ENCODE measurements around the gene LCMT1. TPM values are rescaled to one million over a fixed set of nuclear protein-coding genes. Genes with fewer than 3 reads are reported as not detected.

LCMT1 gene
- total RNA-seq, 6 experiments from 2014 or later = 31.7 to 44.1 (median 41.5) TPM

GRCh38 chr16:25187491-25187795, 75.9 kb downstream of the LCMT1 start:
- Mint-ChIP-seq H3K4me1 (ENCODE audit: low read depth) (peaks cover 35% of the 10 kb centered on the region), H3K36me3 (ENCODE audit: low read depth) (no peaks in the 10 kb centered on the region), H3K27ac (peak overlapping the region; percentile 1; the same call in 1 of the 2 replicates), H3K27me3 (ENCODE audit: insufficient read depth) (peaks cover 6% of the 10 kb centered on the region; the same call in 1 of the 2 replicates), H3K4me3 (no peak overlapping the region), H3K9me3 (no peaks in the 10 kb centered on the region)
- TF ChIP-seq CTCF (IDR thresholded peaks at IDR 0.05) = no peak
- no peak for DNase-seq

GRCh38 chr16:25189305-25189704, 77.8 kb downstream of the LCMT1 start:
- Mint-ChIP-seq H3K36me3 (ENCODE audit: low read depth) (no peaks in the 10 kb centered on the region), H3K27me3 (ENCODE audit: insufficient read depth) (peaks cover 6% of the 10 kb centered on the region; the same call in 1 of the 2 replicates), H3K4me1 (ENCODE audit: low read depth) (peaks cover 35% of the 10 kb centered on the region), H3K4me3 (no peak overlapping the region), H3K27ac (no peak overlapping the region), H3K9me3 (no peaks in the 10 kb centered on the region)
- DNase-seq = no peak
- TF ChIP-seq CTCF (IDR thresholded peaks at IDR 0.05) = no peak

GRCh38 chr16:25192096-25192495, 80.6 kb downstream of the LCMT1 start:
- Mint-ChIP-seq H3K27ac (no peak overlapping the region), H3K36me3 (ENCODE audit: low read depth) (no peaks in the 10 kb centered on the region), H3K9me3 (no peaks in the 10 kb centered on the region), H3K27me3 (ENCODE audit: insufficient read depth) (peaks cover 2% of the 10 kb centered on the region; the same call in 1 of the 2 replicates), H3K4me3 (no peak overlapping the region), H3K4me1 (ENCODE audit: low read depth) (peaks cover 25% of the 10 kb centered on the region)
- DNase-seq = peak; percentile 48
- TF ChIP-seq CTCF (IDR thresholded peaks at IDR 0.05) = no peak

- H3K4me3 Mint-ChIP-seq = no peak overlapping the region
- no peak for TF ChIP-seq CTCF (IDR thresholded peaks at IDR 0.05)
- H3K9me3 Mint-ChIP-seq = no peaks in the 10 kb centered on the region
- no peak overlapping the region for H3K27ac Mint-ChIP-seq
- peaks cover 5% of the 10 kb centered on the region; the same call in 1 of the 2 replicates for H3K27me3 Mint-ChIP-seq (ENCODE audit: insufficient read depth)
- H3K4me1 Mint-ChIP-seq (ENCODE audit: low read depth) = peaks cover 29% of the 10 kb centered on the region
- DNase-seq = no peak
- H3K36me3 Mint-ChIP-seq (ENCODE audit: low read depth) = no peaks in the 10 kb centered on the region
Observed at GRCh38 chr16:25194273-25194878, 82.8 kb downstream of the LCMT1 start.

GRCh38 chr16:25198021-25198420, 86.5 kb downstream of the LCMT1 start:
- no peaks in the 10 kb centered on the region for H3K36me3 Mint-ChIP-seq (ENCODE audit: low read depth)
- no peak for TF ChIP-seq CTCF (IDR thresholded peaks at IDR 0.05)
- no peaks in the 10 kb centered on the region for H3K9me3 Mint-ChIP-seq
- no peak overlapping the region for H3K4me3 Mint-ChIP-seq
- peak; percentile 48 for DNase-seq
- H3K27me3 Mint-ChIP-seq (ENCODE audit: insufficient read depth) = peaks cover 3% of the 10 kb centered on the region; the same call in 1 of the 2 replicates
- H3K27ac Mint-ChIP-seq = no peak overlapping the region
- H3K4me1 Mint-ChIP-seq (ENCODE audit: low read depth) = peaks cover 10% of the 10 kb centered on the region
